ENCODE results near the gene SPEN. TPM values are rescaled to one million over a fixed set of nuclear protein-coding genes. Genes with fewer than 3 reads are reported as not detected.

Gene SPEN
- total and polyA plus RNA-seq, 9 of the 15 experiments (the other 6 are each of a cell fraction or from before 2014, with no cell fraction given): 5.7 to 87.5 (median 27.2) TPM

DNA sequence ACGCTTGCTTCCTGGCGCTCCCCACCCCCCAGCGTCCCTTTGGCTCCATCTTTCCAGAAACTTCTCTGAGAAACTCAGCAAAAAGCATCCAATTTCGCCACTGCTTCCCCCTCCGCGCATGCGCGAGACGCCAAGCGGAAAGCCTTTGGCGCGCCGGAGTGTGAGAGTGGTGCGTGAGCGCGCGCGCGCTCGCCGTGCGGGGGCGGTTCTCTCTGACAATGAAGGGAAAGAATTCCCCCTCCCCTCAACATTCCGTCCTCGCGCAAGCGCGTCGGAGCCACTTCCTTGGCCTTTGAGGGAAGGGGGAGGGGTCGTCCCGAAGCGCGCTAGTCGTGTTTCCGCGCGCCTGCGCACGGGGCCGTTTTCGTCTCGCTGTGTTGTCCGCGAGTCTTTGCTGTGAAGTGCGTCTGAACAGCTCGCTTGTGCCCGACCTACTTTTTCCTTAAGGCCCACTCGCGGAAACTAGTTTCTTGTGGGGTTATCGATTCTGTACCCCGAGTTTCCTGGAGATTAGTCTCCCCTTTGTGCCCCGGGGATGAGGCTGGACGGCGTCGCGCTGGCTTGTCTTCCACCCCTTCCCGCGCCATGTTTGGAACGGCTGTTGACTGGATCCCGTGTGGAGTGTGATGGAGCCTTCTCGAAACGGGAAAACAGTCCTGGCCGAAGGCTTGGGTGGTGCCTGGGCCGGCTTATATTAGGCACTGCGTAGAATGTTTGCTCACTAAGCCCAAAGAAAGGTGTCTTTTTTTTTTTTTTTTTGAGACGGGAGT, 11.6 kb upstream of the SPEN start (continued):
- TF ChIP-seq, protein P1, sequence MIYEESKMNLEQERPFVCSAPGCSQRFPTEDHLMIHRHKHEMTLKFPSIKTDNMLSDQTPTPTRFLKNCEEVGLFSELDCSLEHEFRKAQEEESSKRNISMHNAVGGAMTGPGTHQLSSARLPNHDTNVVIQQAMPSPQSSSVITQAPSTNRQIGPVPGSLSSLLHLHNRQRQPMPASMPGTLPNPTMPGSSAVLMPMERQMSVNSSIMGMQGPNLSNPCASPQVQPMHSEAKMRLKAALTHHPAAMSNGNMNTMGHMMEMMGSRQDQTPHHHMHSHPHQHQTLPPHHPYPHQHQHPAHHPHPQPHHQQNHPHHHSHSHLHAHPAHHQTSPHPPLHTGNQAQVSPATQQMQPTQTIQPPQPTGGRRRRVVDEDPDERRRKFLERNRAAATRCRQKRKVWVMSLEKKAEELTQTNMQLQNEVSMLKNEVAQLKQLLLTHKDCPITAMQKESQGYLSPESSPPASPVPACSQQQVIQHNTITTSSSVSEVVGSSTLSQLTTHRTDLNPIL (CRISPR knock-in tag; IDR thresholded peaks at IDR 0.05): no peak
- TF ChIP-seq ELF2 (CRISPR knock-in tag; IDR thresholded peaks at IDR 0.05): no peak; the same call in none of the 2 replicates
- TF ChIP-seq, protein P2, sequence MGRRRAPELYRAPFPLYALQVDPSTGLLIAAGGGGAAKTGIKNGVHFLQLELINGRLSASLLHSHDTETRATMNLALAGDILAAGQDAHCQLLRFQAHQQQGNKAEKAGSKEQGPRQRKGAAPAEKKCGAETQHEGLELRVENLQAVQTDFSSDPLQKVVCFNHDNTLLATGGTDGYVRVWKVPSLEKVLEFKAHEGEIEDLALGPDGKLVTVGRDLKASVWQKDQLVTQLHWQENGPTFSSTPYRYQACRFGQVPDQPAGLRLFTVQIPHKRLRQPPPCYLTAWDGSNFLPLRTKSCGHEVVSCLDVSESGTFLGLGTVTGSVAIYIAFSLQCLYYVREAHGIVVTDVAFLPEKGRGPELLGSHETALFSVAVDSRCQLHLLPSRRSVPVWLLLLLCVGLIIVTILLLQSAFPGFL (CRISPR knock-in tag; IDR thresholded peaks at IDR 0.05): no peak
- no peak for TF ChIP-seq TRIM25 (IDR thresholded peaks at IDR 0.05; ENCODE audit: borderline replicate concordance)
- TF ChIP-seq L3MBTL2 (IDR thresholded peaks at IDR 0.05): peak; percentile 95
- peak; percentile 85; the same call in 1 of the 2 replicates for TF ChIP-seq TEAD4 (IDR thresholded peaks at IDR 0.05; ENCODE audit: low read length)
- no peak for TF ChIP-seq TEAD4 (CRISPR knock-in tag; IDR thresholded peaks at IDR 0.05; ENCODE audit: borderline replicate concordance)
- TF ChIP-seq ARID2 (IDR thresholded peaks at IDR 0.05): no peak
- TF ChIP-seq FOXP4 (CRISPR knock-in tag; IDR thresholded peaks at IDR 0.05; ENCODE audit: borderline replicate concordance): no peak; the same call in 1 of the 2 replicates
- no peak for TF ChIP-seq SAP30 (IDR thresholded peaks at IDR 0.05; ENCODE audit: borderline replicate concordance, insufficient read depth, low read depth, low read length, poor library complexity, severe bottlenecking)
- TF ChIP-seq CBX5 (IDR thresholded peaks at IDR 0.05; ENCODE audit: borderline replicate concordance, low read depth): no peak
- peak in 1 of 2 experiments; percentile 49; a peak in 1 of 4 replicates for TF ChIP-seq CSDE1 (IDR thresholded peaks at IDR 0.05)
- TF ChIP-seq TAF9B (IDR thresholded peaks at IDR 0.05; ENCODE audit: partially characterized antibody): peak; percentile 88
- TF ChIP-seq ASH1L (IDR thresholded peaks at IDR 0.05; ENCODE audit: borderline replicate concordance, low read depth, partially characterized antibody): no peak
- peak; percentile 68; the same call in 1 of the 2 replicates for TF ChIP-seq ELF1 (tag; IDR thresholded peaks at IDR 0.05)
- no peak for TF ChIP-seq HCFC1 (IDR thresholded peaks at IDR 0.05; ENCODE audit: low read depth, low read length)
- TF ChIP-seq, protein P3, sequence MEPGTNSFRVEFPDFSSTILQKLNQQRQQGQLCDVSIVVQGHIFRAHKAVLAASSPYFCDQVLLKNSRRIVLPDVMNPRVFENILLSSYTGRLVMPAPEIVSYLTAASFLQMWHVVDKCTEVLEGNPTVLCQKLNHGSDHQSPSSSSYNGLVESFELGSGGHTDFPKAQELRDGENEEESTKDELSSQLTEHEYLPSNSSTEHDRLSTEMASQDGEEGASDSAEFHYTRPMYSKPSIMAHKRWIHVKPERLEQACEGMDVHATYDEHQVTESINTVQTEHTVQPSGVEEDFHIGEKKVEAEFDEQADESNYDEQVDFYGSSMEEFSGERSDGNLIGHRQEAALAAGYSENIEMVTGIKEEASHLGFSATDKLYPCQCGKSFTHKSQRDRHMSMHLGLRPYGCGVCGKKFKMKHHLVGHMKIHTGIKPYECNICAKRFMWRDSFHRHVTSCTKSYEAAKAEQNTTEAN (CRISPR knock-in tag; IDR thresholded peaks at IDR 0.05): no peak
- TF ChIP-seq ZKSCAN3 (CRISPR knock-in tag; IDR thresholded peaks at IDR 0.05): no peak
- TF ChIP-seq ZNF717 (CRISPR knock-in tag; IDR thresholded peaks at IDR 0.05): no peak
- TF ChIP-seq ZNF586 (CRISPR knock-in tag; conservative IDR thresholded peaks at IDR 0.05): no peak
- no peak; the same call in 1 of the 2 replicates for TF ChIP-seq LEF1 (IDR thresholded peaks at IDR 0.05)

Measured in K562 (cell line).